Ecto neural progenitor cell (in vitro differentiated cells): ENCODE results near the gene STX11.

Experiments used
- DNase-seq: peaks from one replicate; pipeline ENCODE4 v3.0.0-alpha.2; 2018; ENCODE audit warnings: low spot score

STX11 gene

GRCh38 chr6:144215932-144216667, 65.8 kb downstream of the STX11 start:
- DNase-seq = peak; percentile 97

- no peak for DNase-seq
Measured at GRCh38 chr6:144216668-144217218, 66.4 kb downstream of the STX11 start.

DNA sequence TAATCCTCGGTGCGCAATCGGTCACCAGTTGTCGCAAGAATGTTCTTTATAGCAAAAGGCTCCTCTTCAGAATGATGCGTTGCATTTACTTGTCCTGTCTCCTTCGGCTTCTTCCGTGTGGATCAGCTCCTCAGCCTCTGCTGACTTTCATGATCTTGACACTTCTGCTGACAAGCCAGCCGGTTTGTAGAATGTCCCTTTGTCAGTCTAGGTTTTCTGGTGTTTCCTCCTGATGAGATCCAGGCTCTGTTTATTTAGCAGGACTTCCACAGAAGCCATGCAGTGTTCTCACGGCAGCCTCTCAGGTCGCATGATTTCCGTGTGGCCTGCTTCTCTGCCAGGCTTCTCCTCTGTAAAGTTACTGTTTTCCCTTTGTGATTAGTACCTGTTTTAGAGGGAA, 66.9 kb downstream of the STX11 start:
- DNase-seq = no peak

DNA sequence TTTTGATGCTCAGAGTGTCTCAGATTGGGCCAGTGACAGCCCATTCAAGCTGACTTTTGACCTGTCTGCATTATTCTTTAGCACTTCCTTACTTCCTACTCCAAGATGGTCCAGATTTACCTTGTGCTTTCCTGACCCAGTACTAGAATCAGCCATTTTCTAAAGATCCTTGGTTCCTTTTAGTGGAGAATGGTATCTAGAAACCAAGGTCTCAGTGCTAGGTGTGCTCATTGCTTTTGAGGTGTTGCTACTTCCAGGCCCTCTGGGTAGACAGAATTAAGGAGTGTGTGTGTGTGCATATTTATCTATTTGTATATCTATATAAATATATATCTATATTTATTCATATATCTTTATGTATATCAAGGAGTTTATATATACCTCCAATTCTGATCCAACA, 67.5 kb downstream of the STX11 start:
- no peak for DNase-seq

- no peak for DNase-seq
Measured at GRCh38 chr6:144219056-144219685, 68.9 kb downstream of the STX11 start.

GRCh38 chr6:144220031-144220790, 69.9 kb downstream of the STX11 start:
- no peak for DNase-seq

DNA sequence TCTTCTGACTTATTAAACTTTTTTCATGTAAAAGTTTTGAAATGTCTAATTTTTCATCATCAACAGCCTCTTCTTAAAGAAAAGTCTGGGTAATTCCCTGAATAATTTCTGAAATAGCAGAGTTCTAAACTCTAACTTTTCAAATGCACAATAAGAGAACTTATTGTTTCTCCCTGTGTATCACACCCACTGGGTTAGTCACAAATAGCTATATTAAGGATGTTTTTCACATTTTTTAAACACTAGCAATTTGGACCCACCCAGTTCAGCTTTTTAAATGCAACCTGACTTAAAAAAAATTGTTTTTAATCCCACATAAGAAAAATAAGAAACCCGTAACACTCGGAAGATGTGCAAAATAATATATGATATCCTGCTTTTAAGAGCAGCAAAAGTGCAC, 73.4 kb downstream of the STX11 start:
- no peak for DNase-seq

DNA sequence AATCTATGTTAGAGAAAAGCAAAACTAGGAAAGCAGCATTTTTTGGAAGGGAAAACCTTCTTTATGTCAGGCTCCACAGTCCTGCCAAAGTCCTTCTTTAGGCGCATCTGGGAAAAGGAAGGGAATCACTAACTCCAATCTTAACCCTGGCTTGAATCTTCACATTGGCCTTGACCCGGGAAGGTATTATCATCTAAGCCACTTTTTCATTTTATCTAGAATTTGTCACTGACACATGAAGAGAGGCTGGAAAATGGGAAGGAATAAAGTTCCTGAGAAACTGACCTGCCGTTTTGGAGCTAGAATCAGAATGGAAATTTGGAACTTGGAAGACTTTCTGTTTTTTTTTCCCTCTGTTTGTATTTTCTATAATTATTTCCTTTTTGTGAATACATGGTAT, 81.4 kb downstream of the STX11 start:
- no peak for DNase-seq

DNA sequence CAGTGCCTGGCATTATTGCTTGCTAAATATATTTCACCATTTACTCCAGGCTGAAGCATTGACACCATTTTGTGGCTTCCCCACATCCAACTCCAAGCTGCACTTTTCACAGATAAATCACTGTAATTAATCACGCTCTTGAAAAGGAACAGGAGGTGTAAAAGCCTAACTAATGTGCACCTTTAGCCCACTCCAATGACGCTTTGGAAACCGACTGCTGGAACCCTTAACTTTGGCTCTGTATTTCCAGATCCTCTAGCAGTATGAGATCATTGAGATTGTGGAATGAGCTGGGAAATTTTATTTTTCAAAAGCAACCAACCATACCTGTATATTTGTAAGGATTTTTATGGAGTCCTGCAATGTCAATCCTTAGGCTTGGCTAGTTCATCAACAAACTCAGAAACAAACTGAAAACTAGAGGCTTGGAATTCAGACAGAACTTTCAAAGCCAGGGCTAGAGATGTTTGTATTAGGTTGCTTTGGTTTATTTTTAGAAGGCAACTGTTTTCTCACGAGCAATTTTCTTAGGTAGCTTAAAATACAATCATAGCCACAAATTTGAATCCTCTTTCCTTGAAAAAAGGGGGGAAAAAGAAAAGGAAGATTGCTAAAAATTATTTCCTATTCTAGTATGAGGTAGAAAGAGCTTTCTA, 82.0 kb downstream of the STX11 start:
- DNase-seq = no peak

DNA sequence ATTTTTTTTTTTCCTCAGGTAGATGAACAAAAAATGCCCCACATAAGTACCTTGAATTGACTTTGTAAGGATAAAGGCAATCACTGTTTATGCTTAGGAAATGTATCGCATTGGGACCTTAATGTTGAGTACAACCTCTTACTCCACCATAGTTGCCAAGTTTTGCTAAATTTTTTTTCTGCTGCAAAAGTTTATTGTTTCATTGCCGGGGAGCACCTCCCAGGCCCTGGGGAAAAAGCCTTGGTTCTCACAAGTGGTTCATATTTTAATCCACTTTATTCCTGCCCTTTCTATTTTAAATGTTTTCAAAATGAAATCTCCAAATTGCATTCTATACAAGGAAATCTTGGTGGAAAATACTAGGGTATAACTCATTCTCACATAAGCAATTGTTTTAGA, 82.5 kb downstream of the STX11 start:
- DNase-seq = no peak

DNA sequence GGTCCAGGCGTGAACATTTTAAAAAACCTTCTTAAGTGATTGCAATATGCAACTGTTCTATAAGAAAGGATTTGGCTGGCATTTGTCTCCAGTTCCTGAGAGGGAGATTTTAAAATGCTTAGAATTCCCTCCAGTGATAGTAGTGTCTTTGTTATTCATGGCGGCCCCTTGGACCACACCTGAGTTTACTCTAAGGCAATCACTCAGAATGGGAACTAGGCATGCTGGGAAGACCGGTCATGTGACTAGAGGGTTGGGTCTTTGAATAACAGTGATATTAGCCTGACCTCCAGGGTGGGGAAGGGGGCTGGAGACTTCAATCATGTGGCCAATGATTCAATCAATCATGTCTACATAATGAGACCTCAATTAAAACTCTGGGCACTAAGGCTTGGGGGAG, 84.1 kb downstream of the STX11 start:
- no peak for DNase-seq

- no peak for DNase-seq
Measured at GRCh38 chr6:144234935-144235334, 84.6 kb downstream of the STX11 start.
